GM18873 (cell line): Measurements from ENCODE around the gene NXPH1.

ENCODE experiments used
- ATAC-seq: cut with Tn5 transposase; IDR thresholded peaks from one replicate; pipeline ENCODE4 v1.9.1; 2021; ENCODE audit warnings: mild to moderate bottlenecking, moderate library complexity, moderate number of reproducible peaks; ENCODE audit not compliant: unreplicated experiment, low FRiP score

Gene NXPH1

DNA sequence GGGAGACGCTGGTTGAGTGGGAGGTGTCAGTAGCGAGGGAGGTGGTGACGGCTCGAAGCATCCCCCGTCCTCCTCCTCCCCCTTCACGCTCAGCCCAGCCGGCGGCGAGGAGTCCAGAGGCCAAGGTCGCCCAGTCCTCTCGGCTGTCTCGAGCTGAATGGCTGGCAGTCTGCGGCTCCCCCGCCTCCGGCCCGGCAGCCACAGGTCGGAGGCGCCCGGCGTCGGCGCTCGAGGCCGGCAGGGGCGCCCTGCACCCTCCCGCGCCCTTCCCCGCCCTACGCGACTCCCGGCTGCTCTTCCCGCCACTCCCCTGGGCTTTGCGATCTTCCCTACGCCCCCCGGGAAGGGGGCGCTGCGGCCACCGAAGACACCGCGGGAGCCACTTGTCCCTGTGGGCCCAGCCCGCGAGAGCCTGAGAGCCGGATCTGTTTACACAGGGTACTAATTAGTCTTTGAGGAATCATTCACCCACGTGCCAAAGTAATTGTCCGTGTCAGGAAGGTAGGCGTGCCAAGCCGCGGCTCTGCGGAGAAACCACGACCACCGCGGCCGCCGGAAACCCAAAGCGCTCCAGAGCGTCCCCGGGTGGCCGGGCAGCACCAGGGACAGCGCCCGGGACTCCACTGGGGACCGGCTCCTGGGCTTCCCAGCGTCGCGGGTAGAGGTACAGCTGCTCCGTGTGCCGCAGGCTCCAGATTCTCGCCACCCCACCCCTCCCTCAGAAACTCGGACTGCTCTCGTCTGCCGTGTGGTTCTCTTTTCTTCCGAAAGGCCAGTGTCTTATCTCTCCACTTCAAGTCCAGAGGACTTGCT lies at the start of gene NXPH1:
Gene NXPH1 (plus strand): TSS at position 133 of the 813 bp plus-strand sequence.
- no peak for ATAC-seq

DNA sequence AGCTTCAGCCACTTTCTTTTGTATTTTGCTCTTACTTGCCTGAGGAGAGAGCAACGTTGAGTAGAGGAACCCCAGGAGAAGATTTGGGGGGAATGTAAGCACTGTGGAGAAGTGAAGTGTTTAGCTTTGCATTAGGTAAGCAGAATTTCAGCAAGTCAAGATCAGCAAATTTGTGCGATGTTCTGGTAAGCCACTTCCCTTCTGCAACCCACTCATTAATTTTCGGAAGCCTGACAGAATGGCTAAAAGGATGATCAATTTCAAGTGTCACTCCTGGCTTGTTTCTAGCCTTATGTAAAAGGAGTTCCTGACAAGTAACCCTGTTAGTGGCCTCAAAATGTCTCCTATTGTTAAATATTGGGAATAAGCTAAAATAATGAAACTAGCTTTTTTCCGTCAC lies 48.5 kb upstream of the NXPH1 start:
- no peak for ATAC-seq

DNA sequence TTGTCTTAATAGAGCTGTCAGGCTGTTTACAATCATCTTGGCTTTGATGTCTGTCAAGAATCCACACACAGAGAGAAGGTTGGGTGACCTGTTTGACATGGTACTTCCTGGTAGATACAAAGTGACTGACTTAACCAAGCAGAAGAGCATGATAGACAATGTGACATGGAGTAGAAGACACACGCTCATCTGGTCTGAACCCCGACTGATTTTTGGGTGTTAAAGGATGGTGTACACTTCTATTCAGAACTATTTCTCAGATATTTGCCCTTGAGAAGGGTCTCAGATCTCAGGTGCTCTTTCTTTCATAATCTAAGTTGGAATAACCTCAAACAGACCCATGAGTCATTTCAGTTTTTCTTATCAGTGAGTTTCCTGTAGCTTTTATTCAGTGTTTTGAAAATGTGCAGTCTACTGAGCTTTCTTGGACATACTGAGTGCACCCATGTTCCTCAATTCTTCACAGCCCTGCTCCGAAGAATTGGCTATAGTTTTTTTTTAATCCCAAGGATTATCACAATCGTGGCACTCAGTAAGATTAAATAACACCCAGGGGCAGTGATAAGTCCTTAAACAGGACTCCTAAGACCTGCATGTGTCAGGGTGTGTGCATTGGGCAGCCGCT lies 46.4 kb upstream of the NXPH1 start:
- ATAC-seq, result peak; percentile 83

DNA sequence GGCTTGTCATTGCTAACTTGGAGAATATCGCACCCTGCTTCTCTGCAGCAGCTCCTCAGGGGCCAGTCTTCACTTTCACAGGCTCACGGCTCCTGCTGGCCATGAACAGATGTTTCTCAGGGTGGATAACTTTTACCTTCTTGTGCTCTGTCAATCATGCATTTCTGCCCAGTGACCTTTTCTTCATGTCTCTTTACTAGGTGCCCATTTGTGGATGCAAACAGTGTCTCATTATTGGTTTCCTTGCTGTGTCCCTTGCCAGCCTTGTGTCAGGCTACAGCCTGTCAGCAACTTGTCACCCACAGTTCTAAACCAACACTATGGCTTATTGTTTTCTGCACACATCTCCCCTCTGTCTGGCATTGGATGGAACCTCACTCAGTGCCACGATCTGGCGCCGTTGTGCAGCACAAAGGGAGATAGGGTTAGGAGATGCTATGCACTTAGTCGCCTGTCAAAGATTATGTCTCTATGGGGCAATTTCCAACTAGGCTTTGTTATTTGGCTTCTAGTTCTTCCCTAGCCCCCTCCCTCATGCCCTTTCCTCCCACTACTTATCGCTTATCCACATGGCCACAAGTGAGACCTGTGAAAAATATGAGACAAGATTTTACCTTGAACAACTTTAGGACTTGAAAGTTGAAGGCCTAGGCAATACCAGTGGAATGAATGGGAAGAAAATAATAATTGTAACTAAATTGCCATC lies 45.7 kb upstream of the NXPH1 start:
- ATAC-seq, result peak; percentile 54

DNA sequence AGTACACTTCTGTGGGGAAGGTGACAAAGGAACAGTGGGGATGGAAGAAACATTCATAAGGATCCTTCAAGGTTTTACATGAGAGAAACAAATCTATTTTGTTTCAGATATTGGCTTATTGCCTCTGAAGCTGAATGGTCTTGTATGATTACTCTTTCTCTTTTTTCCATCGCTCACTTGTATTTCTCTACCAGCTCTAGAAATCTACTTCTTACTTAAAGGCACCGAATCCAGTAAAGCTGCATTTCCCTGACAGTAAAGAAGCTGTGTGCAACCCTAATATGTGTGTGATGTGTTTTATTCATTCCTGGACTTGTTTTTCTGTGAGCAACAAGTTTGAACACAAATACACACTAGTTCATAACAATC lies 45.2 kb upstream of the NXPH1 start:
- no peak for ATAC-seq

DNA sequence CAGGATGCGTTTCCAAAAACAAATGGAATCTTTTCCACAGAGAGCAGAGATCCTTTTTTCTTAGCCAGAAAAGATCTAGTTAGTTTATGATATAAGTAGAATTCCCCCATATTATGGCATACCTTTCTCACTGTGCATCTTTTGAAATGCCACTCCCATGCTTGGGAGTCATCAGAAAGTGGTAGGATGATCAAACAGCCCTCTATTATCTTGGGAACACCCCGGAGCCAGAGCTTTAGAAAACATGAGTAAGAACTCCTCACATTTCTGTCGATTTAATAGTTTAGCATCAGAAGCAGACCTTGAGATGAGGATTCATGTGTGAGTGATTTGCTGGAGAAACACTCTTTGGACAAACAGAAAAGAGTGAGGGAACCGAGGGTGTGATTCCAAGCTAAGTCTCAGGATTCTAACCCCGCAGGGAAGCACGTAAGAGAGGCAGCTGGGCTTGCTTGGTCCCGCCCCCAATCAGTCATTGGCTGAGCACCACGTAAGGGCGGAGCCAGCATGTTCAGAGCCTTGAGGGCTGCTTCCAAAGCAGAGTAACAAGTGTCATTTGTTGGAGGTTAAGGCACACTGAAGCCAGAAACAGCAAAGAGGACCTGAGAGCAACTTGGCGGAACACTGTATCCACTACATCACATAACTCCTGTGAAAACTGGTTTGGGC lies 43.7 kb upstream of the NXPH1 start:
- no peak for ATAC-seq

DNA sequence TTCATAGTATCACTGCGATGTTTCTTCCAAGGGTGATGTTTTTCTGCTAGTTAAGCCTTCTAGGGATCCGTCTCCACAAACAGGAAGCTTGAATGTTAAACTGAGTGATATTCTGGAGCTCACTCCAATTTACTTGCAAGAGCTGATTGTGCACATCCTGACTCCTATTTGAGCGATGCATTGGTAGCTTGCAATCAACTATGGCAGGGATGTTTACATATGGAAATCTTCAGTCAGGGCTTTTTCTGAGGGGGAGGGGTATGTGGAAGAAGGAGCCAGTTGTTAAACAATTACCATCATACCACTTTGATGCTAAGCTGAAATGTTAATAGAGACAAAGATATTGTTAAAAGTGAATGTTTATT lies 43.2 kb upstream of the NXPH1 start:
- ATAC-seq, result no peak

DNA sequence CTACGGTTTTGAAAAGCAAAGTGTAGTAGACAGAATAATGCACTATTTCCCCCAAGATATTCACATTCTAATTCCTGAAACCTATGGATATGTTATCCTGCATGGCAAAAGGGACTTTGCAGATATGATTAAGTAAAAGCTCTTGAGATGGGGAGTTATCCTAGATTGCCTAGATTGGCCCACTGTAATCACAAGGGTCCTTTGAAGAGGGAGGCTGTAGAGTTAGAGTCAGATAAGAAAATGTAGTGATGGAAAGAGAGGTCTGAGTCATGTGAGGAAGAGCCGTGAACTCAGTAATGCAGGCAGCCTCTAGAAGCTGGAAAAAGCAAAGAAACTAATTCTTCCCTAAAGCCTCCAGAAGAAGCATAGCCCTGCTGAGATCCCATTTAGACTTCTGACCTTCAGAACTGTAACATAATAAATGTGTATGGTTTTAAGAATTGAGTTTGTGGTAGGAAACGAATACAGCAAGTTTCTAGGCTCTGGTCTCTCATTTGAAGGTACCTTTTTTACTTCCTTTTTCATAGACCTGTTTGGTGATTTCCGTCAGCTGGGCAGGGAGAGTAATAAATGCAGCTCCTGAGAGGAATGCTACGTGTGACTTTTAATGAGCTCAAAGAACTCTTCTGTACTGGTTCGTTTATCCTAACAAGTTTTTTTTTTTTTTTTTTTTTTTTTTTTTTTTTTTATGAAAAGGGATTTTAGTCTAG lies 41.9 kb upstream of the NXPH1 start:
- ATAC-seq, result peak; percentile 34

DNA sequence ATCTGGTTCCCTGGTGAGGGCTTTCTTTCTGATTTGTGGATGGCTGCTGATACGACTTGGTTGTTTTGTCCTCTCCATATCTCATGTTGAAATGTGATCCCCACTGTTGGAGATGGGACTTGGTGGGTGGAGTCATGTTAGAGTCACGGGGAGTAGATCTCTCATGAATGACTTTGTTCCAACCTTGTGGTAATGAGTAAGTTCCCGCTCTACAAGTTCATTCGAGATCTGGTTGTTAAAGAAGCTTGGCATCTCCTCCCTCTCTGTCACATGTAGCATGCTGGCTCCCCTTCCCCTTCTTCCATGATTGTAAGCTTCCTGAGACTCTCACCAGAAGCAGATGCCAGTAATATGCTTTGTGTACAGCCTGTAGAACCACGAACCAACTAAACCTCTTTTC lies 37.1 kb upstream of the NXPH1 start:
- ATAC-seq, result no peak

DNA sequence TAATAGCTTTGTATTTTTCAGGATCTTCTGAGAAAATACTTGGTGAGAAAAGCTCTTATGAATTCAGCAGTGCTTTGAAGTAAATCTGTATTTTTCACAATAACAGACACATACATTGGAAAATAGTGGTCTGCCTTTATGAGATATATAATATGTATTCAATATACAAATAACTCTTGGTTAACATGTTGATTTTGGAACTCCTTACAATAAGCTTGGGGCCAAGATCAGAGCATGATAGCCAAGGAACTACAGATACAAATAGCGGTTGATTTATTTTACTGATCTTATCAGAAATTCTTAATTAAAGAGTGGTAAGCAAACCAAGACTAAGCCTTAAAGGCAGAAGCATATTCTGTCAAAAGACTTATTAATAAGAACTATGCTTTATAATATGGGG lies 24.5 kb upstream of the NXPH1 start:
- ATAC-seq, result no peak

DNA sequence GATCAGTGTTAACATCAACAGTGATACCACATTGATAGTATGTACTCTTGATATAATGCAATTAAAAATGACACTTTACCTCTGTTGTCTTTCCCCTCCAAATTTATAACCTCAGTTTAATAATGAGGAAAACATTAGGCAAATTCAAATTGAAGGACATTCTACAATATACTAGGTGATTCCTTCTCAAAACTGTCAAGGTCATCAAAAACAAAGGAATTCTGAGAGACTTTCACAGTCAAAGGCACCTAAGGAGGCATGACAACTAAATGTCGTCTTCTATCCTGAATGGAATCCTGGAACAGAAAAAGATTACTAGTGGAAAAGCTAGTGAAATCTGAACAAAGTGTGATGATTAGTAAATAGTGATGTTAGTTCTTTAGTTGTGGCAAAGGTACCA lies 22.3 kb upstream of the NXPH1 start:
- ATAC-seq, result no peak

DNA sequence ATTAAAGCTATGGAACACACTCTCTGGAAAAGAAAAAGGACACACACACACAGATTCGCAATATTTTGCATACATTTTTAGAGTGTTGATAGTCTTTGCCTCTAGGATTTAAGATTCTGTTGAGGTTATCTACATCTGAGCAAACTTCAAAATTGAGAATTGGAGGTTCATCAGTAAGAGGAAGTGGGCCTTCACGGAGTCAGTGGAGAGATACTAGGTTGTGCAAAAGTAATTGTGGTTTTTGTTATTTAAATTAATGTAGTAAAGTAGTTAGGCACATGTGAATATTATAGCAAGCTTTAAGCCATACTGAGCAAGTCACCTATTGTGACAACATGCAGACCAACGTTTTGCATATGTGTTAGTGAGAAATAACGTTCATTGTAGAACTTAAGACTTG lies 19.8 kb upstream of the NXPH1 start:
- ATAC-seq, result no peak

DNA sequence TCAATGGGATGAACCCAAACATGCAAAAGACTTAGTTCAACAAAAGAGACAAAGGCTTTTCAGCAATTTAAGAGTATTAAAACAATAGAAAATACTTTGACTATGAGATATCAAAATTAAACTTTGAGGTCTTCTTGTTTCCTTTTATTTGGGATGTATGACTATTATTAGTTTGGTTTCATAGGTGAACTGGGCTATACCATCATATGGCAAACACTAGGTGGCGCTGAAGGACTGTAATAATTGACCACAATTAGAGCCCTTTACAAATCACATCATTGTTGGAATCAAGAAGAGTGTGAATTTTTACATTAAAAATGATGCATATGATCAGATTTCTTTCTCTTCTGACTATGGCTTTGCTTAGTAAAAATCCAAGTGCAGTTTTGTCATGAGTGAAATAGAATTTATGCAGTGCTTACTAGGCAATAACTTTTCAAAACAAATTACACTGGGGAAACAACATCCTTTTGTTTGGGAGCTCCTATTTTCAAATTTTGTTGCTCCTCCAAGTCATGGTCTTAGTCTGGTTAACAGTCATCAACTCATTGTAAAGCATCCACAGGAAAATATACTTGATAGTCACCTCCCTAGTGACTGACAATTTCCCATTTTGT lies 14.7 kb upstream of the NXPH1 start:
- peak; percentile 89 for ATAC-seq

DNA sequence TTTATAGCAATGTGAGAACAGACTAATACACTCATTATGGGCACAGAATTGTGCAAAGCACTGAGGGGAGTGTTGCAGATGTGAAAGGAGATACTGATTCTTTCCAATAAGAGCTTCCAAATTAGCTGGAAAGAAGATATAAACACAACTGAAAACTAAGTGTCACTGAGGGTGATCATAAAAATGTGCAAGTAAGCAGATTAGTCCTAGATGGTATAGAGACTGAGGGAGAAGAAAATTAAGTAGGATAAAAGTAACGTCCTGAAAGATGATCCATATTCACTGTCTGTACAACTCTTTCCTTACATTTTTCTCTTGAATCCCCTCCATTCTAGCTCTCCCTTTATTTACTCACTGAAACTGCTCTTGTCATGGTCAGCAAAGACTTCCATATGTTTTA lies 11.2 kb upstream of the NXPH1 start:
- ATAC-seq, result no peak

DNA sequence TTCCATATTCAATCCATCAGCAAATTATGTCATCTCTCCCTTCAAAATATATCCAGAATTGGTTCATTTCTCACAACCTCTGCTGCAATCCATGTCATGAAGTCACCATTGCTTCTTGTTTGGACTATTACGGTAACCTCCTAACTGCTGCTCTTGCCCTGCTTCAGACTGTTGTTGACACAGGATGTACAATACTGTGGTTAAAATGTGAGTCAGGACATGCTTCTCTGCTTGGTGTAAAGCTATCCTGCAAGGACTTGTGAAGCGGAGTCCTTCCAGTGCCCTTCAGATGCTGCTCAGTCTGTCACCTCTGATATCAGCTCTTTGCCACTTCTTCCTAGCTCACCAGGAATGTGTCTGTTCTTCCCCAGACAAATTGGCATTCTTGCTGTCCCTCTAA lies 10.4 kb upstream of the NXPH1 start:
- ATAC-seq, result no peak

DNA sequence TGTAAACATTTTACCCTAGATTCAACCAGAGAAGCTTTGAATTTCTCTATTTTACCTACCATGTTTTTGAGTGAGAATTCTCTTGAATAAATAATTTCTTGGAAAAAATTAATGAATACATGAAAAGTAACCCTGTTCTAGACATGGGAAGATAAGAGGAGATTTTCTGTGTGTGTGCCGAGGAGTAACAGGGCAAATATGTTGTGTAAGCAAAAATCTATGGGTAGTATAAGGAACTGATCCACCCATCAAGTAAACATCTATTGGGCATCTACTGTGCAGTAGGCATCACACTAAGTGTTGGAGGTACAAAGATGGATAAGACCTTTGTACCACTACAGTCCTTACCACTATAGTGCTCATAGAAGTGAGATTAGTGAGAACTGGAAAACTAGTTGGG lies 8.2 kb upstream of the NXPH1 start:
- no peak for ATAC-seq

DNA sequence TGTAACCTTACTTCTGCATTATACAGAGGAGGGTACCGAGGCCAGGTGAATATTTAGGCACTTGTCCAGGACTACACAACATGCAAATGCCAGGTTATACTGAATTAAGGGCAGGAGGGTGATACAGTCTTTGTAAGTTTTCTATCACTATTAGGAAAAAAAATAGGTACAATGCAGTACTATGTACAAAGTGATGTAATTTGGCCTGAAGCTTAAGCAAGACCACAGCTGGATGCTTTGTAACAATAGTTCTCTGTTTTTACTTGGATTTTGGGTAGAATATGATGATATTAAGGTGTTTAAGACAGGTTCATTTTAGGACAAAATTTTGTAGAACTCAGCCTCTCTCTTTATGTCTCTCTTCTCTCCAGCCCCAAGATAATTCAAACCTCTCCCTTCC lies 2.8 kb upstream of the NXPH1 start:
- no peak for ATAC-seq

DNA sequence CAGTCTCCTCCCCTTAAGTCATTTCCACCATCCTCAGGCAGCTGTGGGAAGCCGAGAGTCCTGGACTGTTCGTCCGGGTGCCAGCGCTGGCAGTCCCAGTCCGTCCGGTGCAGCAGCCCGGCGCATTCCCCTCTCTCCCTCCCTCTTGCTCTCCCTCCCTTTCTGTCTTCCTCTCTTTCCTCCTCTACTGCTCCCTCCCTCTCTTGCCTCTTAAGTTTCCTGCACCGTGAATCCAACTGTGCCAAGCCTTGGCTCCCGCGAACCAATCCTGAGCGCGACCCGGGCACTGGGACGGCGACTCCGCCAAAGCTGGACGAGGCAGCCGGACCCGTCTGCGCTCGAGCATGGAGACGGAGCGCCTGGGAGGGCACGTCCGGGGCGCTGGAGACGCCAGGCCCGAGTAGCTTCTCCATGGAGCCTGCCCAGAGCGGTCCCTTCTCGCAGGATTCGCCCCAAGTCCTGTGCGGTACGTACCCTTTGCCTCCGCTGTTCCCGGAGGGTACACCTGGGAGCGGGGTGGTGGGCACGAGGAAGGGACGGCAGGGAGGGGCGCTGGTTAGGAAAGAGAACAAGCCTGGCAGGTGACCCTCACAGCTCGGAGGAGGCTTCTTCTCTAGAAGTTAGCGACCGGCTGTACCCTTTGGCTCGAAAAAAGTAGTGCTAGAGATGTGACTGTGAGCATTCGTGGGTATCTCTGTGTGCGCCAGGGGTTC lies 1.0 kb downstream of the NXPH1 start:
- no peak for ATAC-seq

DNA sequence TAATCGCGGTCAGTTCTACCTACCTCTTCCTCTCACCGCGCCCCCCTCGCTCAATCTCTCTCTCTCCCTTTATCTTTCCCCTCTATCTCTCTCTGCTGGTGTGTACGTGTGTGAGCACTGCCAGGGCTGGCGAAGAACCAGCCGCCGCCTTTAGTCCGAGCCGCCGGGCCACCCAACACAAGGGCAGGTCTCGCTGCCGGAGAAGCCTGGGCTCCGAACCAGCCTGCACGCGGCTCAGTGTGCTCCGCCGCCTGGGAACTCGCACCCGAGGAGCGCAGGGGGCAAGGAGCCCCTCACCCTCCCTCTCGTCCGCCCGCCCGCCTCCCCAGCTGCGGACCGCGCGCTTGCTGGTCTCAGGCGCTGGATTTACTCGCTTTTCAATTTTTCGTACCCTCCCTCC lies 1.7 kb downstream of the NXPH1 start:
- ATAC-seq, result no peak
